ENCODE data around the gene PABPN1L.

DNA sequence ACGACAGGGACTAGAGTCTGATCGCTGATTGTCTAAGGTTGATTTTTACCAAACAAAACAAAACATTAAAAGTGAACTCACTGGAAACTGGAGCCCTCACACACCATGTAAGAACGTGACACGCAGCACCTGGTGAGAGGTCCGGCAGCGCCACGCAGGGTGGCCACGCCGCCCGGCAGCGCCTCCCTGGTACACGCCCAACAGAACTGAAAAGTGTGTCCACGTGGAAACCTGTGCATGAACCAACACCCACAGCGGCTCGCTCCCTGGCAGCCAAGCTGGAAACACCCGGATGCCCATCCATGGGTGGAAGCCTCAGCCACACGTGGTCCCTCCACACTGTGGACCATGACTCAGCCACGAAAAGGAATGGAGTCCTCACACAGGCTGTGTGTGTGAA, 18.8 kb downstream of the PABPN1L start:
- TF ChIP-seq SUZ12 (IDR thresholded peaks at IDR 0.05; ENCODE audit: extremely low read depth, insufficient read depth, insufficient read length) (no peak), ZNF274 (IDR thresholded peaks at IDR 0.05; ENCODE audit: low read depth, low read length) (no peak), YY1 (IDR thresholded peaks at IDR 0.05; ENCODE audit: insufficient read depth, insufficient read length) (no peak)
